Measurements from ENCODE around the gene PLA2G2C. TPM values are rescaled to one million over a fixed set of nuclear protein-coding genes. Genes with fewer than 3 reads are reported as not detected.

PLA2G2C gene
- total RNA-seq, 4 donors from 2014 or later: not detected

GRCh38 chr1:20192871-20193411 is 6.6 kb upstream of the PLA2G2C start:
- H3K9me3 ChIP-seq: no peaks in the 10 kb centered on the region
- intact Hi-C loops (cut with DNase I; ENCODE audit: low total_unique reads) (no loop called here), in situ Hi-C loops (cut with MboI; ENCODE audit: low sequenced_read_pairs in 4 of 4) (loop anchor here in 1 of 4 donors (10.0 kb wide), 1 partner anchor 278 kb away; no protein-coding TSS in a partner anchor)
- H3K27ac ChIP-seq: peak overlapping the region in 1 of 4 donors; percentile 29
- no peak overlapping the region for H3K4me3 ChIP-seq
- ATAC-seq (no peak), DNase-seq (no peak)
- TF ChIP-seq POLR2A (IDR thresholded peaks at IDR 0.05): no peak
- TF ChIP-seq CTCF (IDR thresholded peaks at IDR 0.05 in 4 of 5, conservative IDR thresholded peaks at IDR 0.05 in 1 of 5): no peak
- H3K27me3 ChIP-seq: peaks cover 2 to 13% (median 10%) of the 10 kb centered on the region in 3 donors
- peaks cover 4 to 27% of the 10 kb centered on the region in 2 donors for H3K4me1 ChIP-seq
- H3K36me3 ChIP-seq: no peaks in the 10 kb centered on the region

DNA sequence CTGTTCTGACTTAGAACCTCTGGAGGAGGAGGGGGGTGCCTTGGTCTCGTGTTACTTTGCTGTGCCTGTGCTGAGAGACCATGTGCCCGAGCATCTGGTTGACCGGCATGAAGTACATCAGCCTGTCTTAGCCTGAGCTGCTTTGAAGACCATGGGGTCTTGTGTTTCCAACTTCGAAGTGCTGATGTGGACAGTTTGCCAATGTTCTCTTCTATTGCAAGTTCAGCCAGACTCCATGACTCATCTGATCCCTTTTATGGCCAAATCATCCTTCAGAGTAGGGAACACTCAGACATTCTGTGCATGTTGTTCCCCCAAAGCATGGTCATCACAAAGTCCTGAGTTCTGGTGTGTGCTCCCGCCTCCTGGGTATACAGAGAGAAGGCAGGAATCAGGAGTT is 6.0 kb upstream of the PLA2G2C start:
- H3K27me3 ChIP-seq: peaks cover 3 to 19% (median 8%) of the 10 kb centered on the region in 3 donors
- ATAC-seq: peak in 1 of 2 donors; percentile 61
- no peak for DNase-seq
- TF ChIP-seq CTCF (IDR thresholded peaks at IDR 0.05 in 4 of 5, conservative IDR thresholded peaks at IDR 0.05 in 1 of 5) (no peak), POLR2A (IDR thresholded peaks at IDR 0.05) (no peak)
- H3K4me1 ChIP-seq: peaks cover 4 to 27% of the 10 kb centered on the region in 2 donors
- no peaks in the 10 kb centered on the region for H3K36me3 ChIP-seq
- no peak overlapping the region for H3K4me3 ChIP-seq
- H3K27ac ChIP-seq: peak overlapping the region in 1 of 4 donors; percentile 41
- in situ Hi-C loops (cut with MboI; ENCODE audit: low sequenced_read_pairs in 4 of 4) (loop anchor here in 1 of 4 donors (10.0 kb wide), 1 partner anchor 278 kb away; no protein-coding TSS in a partner anchor), intact Hi-C loops (cut with DNase I; ENCODE audit: low total_unique reads) (no loop called here)
- H3K9me3 ChIP-seq: no peaks in the 10 kb centered on the region

DNA sequence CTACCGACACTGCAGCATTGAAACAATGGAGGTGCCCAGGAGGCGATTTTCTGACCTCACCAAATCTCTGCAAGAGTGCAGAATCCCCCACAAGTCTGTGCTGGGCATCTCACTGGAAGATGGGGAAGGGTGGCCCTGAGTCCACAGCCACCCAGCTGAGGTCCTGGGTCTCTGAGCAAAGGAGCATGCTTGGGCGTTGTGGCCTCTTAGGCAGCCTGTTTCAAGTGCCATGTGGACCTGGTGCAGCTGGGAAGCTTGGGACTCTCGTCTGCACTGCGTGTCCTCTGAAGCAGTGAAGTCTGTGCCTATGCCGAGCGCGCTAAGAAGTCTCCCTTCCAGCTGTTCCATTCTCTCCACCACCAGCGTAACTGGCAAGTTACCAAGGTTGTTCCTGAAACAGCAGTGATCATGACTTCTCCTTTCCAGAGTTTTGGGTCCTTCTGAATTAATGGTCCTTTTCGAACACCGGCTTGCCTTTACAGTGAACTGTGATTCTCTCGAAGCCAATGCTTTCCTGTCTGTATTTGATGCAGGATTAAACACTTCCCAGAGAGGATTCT is 5.0 kb upstream of the PLA2G2C start:
- TF ChIP-seq POLR2A (IDR thresholded peaks at IDR 0.05) (no peak), CTCF (IDR thresholded peaks at IDR 0.05 in 4 of 5, conservative IDR thresholded peaks at IDR 0.05 in 1 of 5) (no peak)
- Histone ChIP-seq H3K27me3 (peaks cover 9 to 29% (median 17%) of the 10 kb centered on the region in 3 donors), H3K4me1 (peaks cover 6 to 27% of the 10 kb centered on the region in 2 donors), H3K36me3 (no peaks in the 10 kb centered on the region), H3K9me3 (no peaks in the 10 kb centered on the region), H3K4me3 (no peak overlapping the region), H3K27ac (no peak overlapping the region)
- in situ Hi-C loops (cut with MboI; ENCODE audit: low sequenced_read_pairs in 4 of 4) (loop anchor here in 1 of 4 donors (10.0 kb wide), 1 partner anchor 277 kb away; no protein-coding TSS in a partner anchor), intact Hi-C loops (cut with DNase I; ENCODE audit: low total_unique reads) (no loop called here)
- ATAC-seq (no peak), DNase-seq (no peak)

- Histone ChIP-seq H3K9me3 (no peaks in the 10 kb centered on the region), H3K36me3 (no peaks in the 10 kb centered on the region), H3K27ac (no peak overlapping the region), H3K4me3 (no peak overlapping the region), H3K4me1 (peaks cover 13 to 27% of the 10 kb centered on the region in 2 donors), H3K27me3 (peaks cover 9 to 38% (median 25%) of the 10 kb centered on the region in 3 donors)
- TF ChIP-seq CTCF (IDR thresholded peaks at IDR 0.05 in 4 of 5, conservative IDR thresholded peaks at IDR 0.05 in 1 of 5) (no peak), POLR2A (IDR thresholded peaks at IDR 0.05) (no peak)
- in situ Hi-C loops (cut with MboI; ENCODE audit: low sequenced_read_pairs in 4 of 4) (loop anchor here in 1 of 4 donors (10.0 kb wide), 1 partner anchor 276 kb away; no protein-coding TSS in a partner anchor), intact Hi-C loops (cut with DNase I; ENCODE audit: low total_unique reads) (no loop called here)
- DNase-seq (no peak), ATAC-seq (no peak)
These were observed 4.2 kb upstream of the PLA2G2C start for GRCh38 chr1:20190256-20191160.

Data from gastrocnemius medialis (tissue), 4 donors.